ENCODE data around the gene OBP2A.

OBP2A gene

DNA sequence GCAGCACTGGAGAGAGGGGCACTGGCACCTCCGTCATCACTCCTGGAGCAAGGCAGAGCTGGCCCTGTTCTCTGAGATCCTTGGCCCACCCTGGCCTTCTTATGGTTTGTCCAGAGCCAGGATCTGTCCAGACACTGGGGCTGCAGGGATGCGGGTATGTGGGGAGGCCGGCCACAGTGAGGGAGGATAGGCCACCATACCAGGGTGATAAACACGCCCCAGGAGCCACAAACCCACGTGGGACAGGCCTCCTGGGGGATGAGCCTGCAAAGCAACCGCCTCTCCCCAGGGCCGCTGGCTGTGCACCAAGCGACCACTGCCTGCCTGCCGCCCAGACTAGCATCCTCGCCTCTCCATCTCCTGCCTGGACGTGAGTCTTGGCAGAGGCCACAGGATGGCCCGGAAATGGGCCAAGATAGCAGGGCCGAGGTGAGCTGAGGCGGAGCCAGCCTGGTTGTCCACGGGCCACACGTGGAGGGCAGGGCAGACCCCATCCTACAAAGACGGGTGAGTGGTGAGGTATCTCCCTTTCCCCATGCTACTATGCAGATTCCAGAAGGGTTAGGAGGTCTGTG, 4.5 kb downstream of the OBP2A start:
- TF ChIP-seq SIN3A (IDR thresholded peaks at IDR 0.05; ENCODE audit: borderline replicate concordance, insufficient read depth, low read length): no peak

DNA sequence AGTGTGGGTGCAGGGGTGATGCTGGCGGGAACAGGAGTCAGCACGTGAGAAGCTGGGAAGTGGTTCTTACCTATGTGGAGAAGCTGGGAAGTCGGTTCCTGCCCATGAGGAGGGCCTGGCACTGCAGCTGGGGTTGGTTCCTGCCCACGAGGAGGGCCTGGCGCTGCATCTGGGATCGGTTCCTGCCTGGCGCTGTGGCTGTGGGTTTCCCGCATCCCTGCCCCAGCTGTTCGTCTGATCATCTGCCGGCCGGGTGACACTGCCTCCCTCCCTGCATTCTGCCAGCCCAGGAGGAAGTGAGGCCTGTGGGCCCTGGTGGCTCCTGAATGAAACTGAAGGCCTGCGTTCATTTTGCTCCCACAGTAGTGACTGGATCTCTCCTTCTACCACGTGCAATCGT, 5.1 kb downstream of the OBP2A start:
- no peak for TF ChIP-seq FOXP2 (optimal IDR thresholded peaks at IDR 0.05; ENCODE audit: borderline replicate concordance, extremely low read depth, extremely low read length, insufficient read depth)
- no peak for TF ChIP-seq SIN3A (IDR thresholded peaks at IDR 0.05; ENCODE audit: borderline replicate concordance, insufficient read depth, low read length)
- TF ChIP-seq TAF1 (IDR thresholded peaks at IDR 0.05; ENCODE audit: borderline replicate concordance, insufficient read depth, low read length): no peak
- TF ChIP-seq, protein P1, sequence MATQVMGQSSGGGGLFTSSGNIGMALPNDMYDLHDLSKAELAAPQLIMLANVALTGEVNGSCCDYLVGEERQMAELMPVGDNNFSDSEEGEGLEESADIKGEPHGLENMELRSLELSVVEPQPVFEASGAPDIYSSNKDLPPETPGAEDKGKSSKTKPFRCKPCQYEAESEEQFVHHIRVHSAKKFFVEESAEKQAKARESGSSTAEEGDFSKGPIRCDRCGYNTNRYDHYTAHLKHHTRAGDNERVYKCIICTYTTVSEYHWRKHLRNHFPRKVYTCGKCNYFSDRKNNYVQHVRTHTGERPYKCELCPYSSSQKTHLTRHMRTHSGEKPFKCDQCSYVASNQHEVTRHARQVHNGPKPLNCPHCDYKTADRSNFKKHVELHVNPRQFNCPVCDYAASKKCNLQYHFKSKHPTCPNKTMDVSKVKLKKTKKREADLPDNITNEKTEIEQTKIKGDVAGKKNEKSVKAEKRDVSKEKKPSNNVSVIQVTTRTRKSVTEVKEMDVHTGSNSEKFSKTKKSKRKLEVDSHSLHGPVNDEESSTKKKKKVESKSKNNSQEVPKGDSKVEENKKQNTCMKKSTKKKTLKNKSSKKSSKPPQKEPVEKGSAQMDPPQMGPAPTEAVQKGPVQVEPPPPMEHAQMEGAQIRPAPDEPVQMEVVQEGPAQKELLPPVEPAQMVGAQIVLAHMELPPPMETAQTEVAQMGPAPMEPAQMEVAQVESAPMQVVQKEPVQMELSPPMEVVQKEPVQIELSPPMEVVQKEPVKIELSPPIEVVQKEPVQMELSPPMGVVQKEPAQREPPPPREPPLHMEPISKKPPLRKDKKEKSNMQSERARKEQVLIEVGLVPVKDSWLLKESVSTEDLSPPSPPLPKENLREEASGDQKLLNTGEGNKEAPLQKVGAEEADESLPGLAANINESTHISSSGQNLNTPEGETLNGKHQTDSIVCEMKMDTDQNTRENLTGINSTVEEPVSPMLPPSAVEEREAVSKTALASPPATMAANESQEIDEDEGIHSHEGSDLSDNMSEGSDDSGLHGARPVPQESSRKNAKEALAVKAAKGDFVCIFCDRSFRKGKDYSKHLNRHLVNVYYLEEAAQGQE (IDR thresholded peaks at IDR 0.05; ENCODE audit: insufficient read depth in 1 of 2, low read depth in 2 of 2, low read length in 2 of 2): no peak
- no peak for TF ChIP-seq POLR2AphosphoS5 (IDR thresholded peaks at IDR 0.05; ENCODE audit: low read depth, low read length)

DNA sequence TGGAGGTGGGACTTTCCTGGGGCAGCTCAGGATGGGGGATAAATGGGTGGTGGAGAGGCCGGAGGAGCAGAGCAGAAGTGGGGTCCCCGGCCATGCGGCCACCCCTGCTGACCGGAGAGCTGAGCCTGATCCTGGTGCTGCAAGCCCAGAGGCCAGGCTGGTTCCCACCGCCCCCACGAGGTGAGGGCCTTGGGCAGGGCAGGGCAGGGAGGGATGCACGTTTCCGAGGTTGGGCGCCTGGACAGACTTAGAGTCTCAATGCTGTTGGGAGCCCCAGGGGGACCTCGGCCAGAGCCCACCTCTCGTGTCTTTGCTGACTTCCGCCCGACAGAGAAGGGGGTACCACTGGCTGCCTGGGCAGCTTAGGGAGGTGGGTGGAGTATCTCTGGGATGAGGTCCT, 5.5 kb downstream of the OBP2A start:
- no peak for TF ChIP-seq TAF1 (IDR thresholded peaks at IDR 0.05; ENCODE audit: borderline replicate concordance, insufficient read depth, low read length)
- TF ChIP-seq FOXP2 (optimal IDR thresholded peaks at IDR 0.05; ENCODE audit: borderline replicate concordance, extremely low read depth, extremely low read length, insufficient read depth): no peak

DNA sequence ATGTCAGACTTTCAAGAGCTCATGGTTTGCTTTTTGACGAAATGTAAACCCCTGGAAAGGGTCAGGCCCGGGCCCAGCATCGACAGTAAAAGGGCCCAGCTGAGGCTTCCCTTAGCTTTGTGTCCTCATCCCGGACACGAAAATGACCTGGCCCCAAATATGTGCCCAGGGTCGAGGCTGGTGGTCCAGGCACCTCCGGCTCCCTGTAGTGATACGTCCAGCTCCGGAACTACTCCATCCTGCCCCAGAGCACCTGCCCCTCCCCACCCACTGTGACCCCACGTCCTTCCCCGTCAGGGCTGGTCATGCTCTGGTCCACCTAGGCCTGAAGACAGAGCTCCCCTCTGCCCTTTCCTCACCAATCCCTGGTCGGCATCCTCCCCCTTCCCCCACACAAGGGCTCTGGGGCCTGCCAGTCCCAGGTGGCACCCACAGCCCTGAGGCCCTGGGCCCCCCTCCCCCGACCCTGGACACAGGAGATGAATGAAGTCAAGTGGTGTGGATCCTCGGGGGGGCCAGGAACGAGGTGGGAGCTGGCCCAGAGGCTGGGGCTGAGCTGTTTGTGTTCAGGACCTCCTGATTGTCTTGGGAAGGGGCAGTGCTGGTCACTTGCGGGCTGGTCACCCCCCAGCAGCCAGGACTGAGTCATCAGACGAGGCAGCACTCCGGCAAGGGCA, 6.2 kb downstream of the OBP2A start:
- no peak for TF ChIP-seq SIN3A (IDR thresholded peaks at IDR 0.05; ENCODE audit: borderline replicate concordance, insufficient read depth, low read length)
- TF ChIP-seq FOXP2 (optimal IDR thresholded peaks at IDR 0.05; ENCODE audit: borderline replicate concordance, extremely low read depth, extremely low read length, insufficient read depth): no peak
- TF ChIP-seq, protein P1 (IDR thresholded peaks at IDR 0.05; ENCODE audit: insufficient read depth in 1 of 2, low read depth in 2 of 2, low read length in 2 of 2): no peak
- no peak for TF ChIP-seq POLR2AphosphoS5 (IDR thresholded peaks at IDR 0.05; ENCODE audit: low read depth, low read length)
- no peak for TF ChIP-seq TAF1 (IDR thresholded peaks at IDR 0.05; ENCODE audit: borderline replicate concordance, insufficient read depth, low read length)

DNA sequence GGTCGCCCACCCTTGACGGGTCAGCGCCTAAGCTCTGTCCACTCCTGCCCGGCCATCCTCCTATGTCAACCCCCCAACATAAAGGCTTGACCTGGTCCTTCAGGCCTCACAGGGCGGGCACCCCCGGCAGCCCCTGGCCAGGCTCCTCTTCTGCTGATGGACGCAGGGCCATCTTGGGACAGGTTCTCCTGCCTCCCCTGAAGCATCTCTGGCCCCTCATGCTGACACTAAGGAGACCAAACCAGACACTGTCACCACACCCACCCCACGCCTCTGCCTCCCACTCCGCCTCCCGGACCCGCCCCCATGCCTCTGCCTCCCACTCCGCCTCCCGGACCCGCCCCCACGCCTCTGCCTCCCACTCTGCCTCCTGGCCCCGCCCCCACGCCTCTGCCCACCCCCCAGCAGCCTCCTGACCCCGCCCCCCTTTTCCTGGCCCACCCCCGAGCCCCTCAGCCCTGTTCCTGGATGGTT, 6.8 kb downstream of the OBP2A start:
- TF ChIP-seq FOXP2 (optimal IDR thresholded peaks at IDR 0.05; ENCODE audit: borderline replicate concordance, extremely low read depth, extremely low read length, insufficient read depth) (no peak), TAF1 (IDR thresholded peaks at IDR 0.05; ENCODE audit: borderline replicate concordance, insufficient read depth, low read length) (no peak), POLR2AphosphoS5 (IDR thresholded peaks at IDR 0.05; ENCODE audit: low read depth, low read length) (no peak), SIN3A (IDR thresholded peaks at IDR 0.05; ENCODE audit: borderline replicate concordance, insufficient read depth, low read length) (no peak)
- TF ChIP-seq, protein P1 (IDR thresholded peaks at IDR 0.05; ENCODE audit: insufficient read depth in 1 of 2, low read depth in 2 of 2, low read length in 2 of 2): no peak

DNA sequence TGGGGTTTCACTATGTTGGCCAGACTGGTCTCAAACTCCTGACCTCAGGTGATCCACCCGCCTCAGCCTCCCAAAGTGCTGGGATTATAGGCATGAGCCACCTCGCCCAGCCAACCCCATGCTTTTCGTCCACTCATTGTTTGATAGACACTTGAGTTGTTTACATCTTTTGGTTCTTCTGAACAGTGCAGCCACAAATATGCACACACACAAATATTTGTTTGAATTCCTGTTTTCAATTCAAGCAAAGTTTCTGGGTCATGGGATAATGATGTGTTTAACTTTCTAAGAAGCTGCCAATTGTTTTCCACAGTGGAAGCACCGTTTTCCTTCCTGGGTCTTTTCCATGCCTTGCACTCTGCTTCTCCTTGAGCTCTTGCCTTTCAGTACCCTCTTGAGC, 8.8 kb downstream of the OBP2A start:
- TF ChIP-seq FOXP2 (optimal IDR thresholded peaks at IDR 0.05; ENCODE audit: borderline replicate concordance, extremely low read depth, extremely low read length, insufficient read depth): no peak
- TF ChIP-seq, protein P1 (IDR thresholded peaks at IDR 0.05; ENCODE audit: insufficient read depth in 1 of 2, low read depth in 2 of 2, low read length in 2 of 2): no peak
- TF ChIP-seq POLR2AphosphoS5 (IDR thresholded peaks at IDR 0.05; ENCODE audit: low read depth, low read length): no peak
- TF ChIP-seq TAF1 (IDR thresholded peaks at IDR 0.05; ENCODE audit: borderline replicate concordance, insufficient read depth, low read length): no peak
- TF ChIP-seq SIN3A (IDR thresholded peaks at IDR 0.05; ENCODE audit: borderline replicate concordance, insufficient read depth, low read length): no peak

Measured in PFSK-1 (cell line).